Testis (tissue), 3 donors: ENCODE results near the gene TMOD4. TPM values are rescaled to one million over a fixed set of nuclear protein-coding genes. Genes with fewer than 3 reads are reported as not detected.
"Not testable (repeated sequence)": the region's sequence is repeated elsewhere in the genome, so short reads cannot be mapped to it uniquely, and the experiment has no call there.

Experiments
- DNase-seq: peaks from one replicate; pipeline ENCODE4 v3.0.0-alpha.2; 2019
- H3K27ac ChIP-seq, 2 donors: fragments of 200-600 bp; sonication (generic); one replicate each; pipeline ENCODE4 v1.5.1; 2019
- H3K27me3 ChIP-seq: fragments of 200-600 bp; sonication (generic); one replicate; pipeline ENCODE4 v1.5.1; 2019
- H3K36me3 ChIP-seq: fragments of 200-600 bp; sonication (generic); one replicate; pipeline ENCODE4 v1.5.1; 2017; ENCODE audit warnings: low read depth; ENCODE audit errors: missing control alignments
- H3K4me1 ChIP-seq: fragments of 200-600 bp; sonication (generic); one replicate; pipeline ENCODE4 v1.5.1; 2019
- H3K4me3 ChIP-seq, 2 donors: fragments of 200-600 bp; sonication (generic); one replicate each; pipeline ENCODE4 v1.5.1; 2017 to 2019
- H3K9me3 ChIP-seq: fragments of 200-600 bp; sonication (generic); one replicate; pipeline ENCODE4 v1.5.1; 2017
- CTCF ChIP-seq, 3 experiments: fragments of 450-650 bp in 2 of 3; fragments of 200-600 bp in 1 of 3; sonication (generic) in 1 of 3; IDR thresholded peaks; one replicate each; pipeline ENCODE4 v1.5.1; 2016 to 2019; ENCODE audit warnings: antibody characterized with exemption in 3 of 3, mild to moderate bottlenecking in 2 of 3, moderate library complexity in 1 of 3
- POLR2A ChIP-seq: fragments of 450-650 bp; IDR thresholded peaks from one replicate; pipeline ENCODE4 v1.6.1; 2017; ENCODE audit warnings: antibody characterized with exemption, mild to moderate bottlenecking, moderate library complexity
- WGBS, 2 donors: methylation state at CpG; one replicate each; pipeline ENCODE4 v1.1.5; 2018; 5-methylcytosine and 5-hydroxymethylcytosine counted together
- intact Hi-C: fragments of 100-400 bp; cut with DNase I; formaldehyde crosslinking; loops from one replicate; pipeline ENCODE4 v1.15.1; 2023; ENCODE audit warnings: low total_unique reads
- polyA plus RNA-seq: library from polyadenylated mRNA; stranded (reverse); fragments of 350-450 nt; fragmentation: Illumina TruSeq; extraction: RNeasy Lipid Tissue Mini Kit (QIAGEN cat#74804); gene quantifications from one replicate; pipeline ENCODE4 v1.2.3, GENCODE V29; 2014; ENCODE audit warnings: low read depth, low replicate concordance; ENCODE audit not compliant: insufficient read depth
- total RNA-seq, 2 donors: library from RNA; depleted of rRNA; stranded (reverse); fragments of >200 nt; gene quantifications; one replicate each; pipeline ENCODE4 v1.2.3, GENCODE V29; 2016

Gene TMOD4
- total and polyA plus RNA-seq, 3 donors from 2014 or later = 2.1 TPM; not detected in 2

GRCh38 chr1:151189637-151190445 is 14.1 kb upstream of the TMOD4 start, which contains the start of gene VPS72:
TSS of gene VPS72 (minus strand) at chr1:151190197. CDS start at chr1:151190121, 76 bp downstream.
- H3K36me3 ChIP-seq = no peaks in the 10 kb centered on the region
- WGBS, 2 donors = 0 to 1% methylated on average over 42 of the region's 42 CpGs
- peak; percentile 14 to 51 (median 33) for TF ChIP-seq CTCF (IDR thresholded peaks at IDR 0.05)
- TF ChIP-seq POLR2A = no peak
- peaks cover 17% of the 10 kb centered on the region for H3K4me1 ChIP-seq
- H3K27me3 ChIP-seq = no peaks in the 10 kb centered on the region
- H3K9me3 ChIP-seq = no peaks in the 10 kb centered on the region
- peak within 1 kb of the TSS; percentile 81 to 91 for H3K4me3 ChIP-seq
- intact Hi-C loops = loop anchor here (5.0 kb wide), 1 partner anchor 157 kb away; the partner anchor contains the start of gene RFX5
- DNase-seq = peak; percentile 95
- peak within 1 kb of the TSS; percentile 75 to 84 for H3K27ac ChIP-seq

- intact Hi-C loops, H3K27me3 ChIP-seq, H3K36me3 ChIP-seq, H3K27ac ChIP-seq, DNase-seq, H3K9me3 ChIP-seq: not testable (repeated sequence)
- WGBS, 2 donors = 49 to 60% methylated on average over 8 of the region's 8 CpGs
- Histone ChIP-seq H3K4me3 (peak overlapping the region in 1 of 2 donors; percentile 91), H3K4me1 (peaks cover 17% of the 10 kb centered on the region)
Observed at GRCh38 chr1:151188667-151189066, 12.9 kb upstream of the TMOD4 start.

GRCh38 chr1:151187205-151187604 is 11.4 kb upstream of the TMOD4 start:
- 86 to 90% methylated on average over 1 of the region's 1 CpG for WGBS, 2 donors
- intact Hi-C loops = no loop called here
- Histone ChIP-seq H3K4me1 (peaks cover 17% of the 10 kb centered on the region), H3K4me3 (no peak overlapping the region), H3K36me3 (no peaks in the 10 kb centered on the region), H3K9me3 (no peaks in the 10 kb centered on the region), H3K27me3 (no peaks in the 10 kb centered on the region), H3K27ac (no peak overlapping the region)
- TF ChIP-seq POLR2A (no peak), CTCF (IDR thresholded peaks at IDR 0.05) (no peak)
- DNase-seq = no peak

- WGBS, 2 donors = 91 to 94% methylated on average over 10 of the region's 10 CpGs
- TF ChIP-seq CTCF (IDR thresholded peaks at IDR 0.05) = no peak
- Histone ChIP-seq H3K36me3 (no peaks in the 10 kb centered on the region), H3K9me3 (no peaks in the 10 kb centered on the region), H3K27ac (no peak overlapping the region), H3K27me3 (no peaks in the 10 kb centered on the region), H3K4me3 (no peak overlapping the region), H3K4me1 (peaks cover 11% of the 10 kb centered on the region)
- intact Hi-C loops = no loop called here
- DNase-seq = no peak
Observed at GRCh38 chr1:151184211-151184610, 8.4 kb upstream of the TMOD4 start.

GRCh38 chr1:151176514-151177045 is 799 bp upstream of the TMOD4 start:
- DNase-seq = no peak
- Histone ChIP-seq H3K27ac (no peak overlapping the region), H3K9me3 (no peaks in the 10 kb centered on the region), H3K4me1 (no peaks in the 10 kb centered on the region), H3K4me3 (no peak overlapping the region), H3K36me3 (peaks cover 4% of the 10 kb centered on the region), H3K27me3 (no peaks in the 10 kb centered on the region)
- intact Hi-C loops = no loop called here
- 92 to 93% methylated on average over 17 of the region's 17 CpGs for WGBS, 2 donors
- no peak for TF ChIP-seq CTCF (IDR thresholded peaks at IDR 0.05)
- no peak for TF ChIP-seq POLR2A
